HepG2 (cell line): ENCODE data around the gene LYRM4. TPM values are rescaled to one million over a fixed set of nuclear protein-coding genes. Genes with fewer than 3 reads are reported as not detected.
A peak's percentile ranks its signal among the peaks of the same experiment; 100 is the strongest.

ENCODE experiments used
- ETV5 ChIP-seq: IDR thresholded peaks from 2 replicates; pipeline ENCODE4 v1.6.1; 2018; ENCODE audit warnings: missing biosample characterization, missing genetic modification reagents, inconsistent platforms, borderline replicate concordance
- HNRNPUL1 ChIP-seq: fragments of 200-400 bp; formaldehyde crosslinking; IDR thresholded peaks from 2 replicates; pipeline ENCODE4 v1.6.1; 2017; ENCODE audit warnings: low read depth, mild to moderate bottlenecking, low read length, moderate library complexity
- MXI1 ChIP-seq: IDR thresholded peaks from 3 replicates; pipeline ENCODE4 v1.6.1; 2012; ENCODE audit warnings: low read depth, low read length, inconsistent platforms, borderline replicate concordance
- SKI ChIP-seq: fragments of 450-650 bp; IDR thresholded peaks from one replicate; pipeline ENCODE4 v1.6.1; 2018; ENCODE audit warnings: mild to moderate bottlenecking; ENCODE audit not compliant: partially characterized antibody
- ZNF589 ChIP-seq: sonication (generic); formaldehyde crosslinking; conservative IDR thresholded peaks from 2 replicates; pipeline ENCODE4 v1.8.0; 2022; ENCODE audit warnings: mild to moderate bottlenecking, moderate library complexity, missing genetic modification reagents
- ZNF709 ChIP-seq: sonication (generic); formaldehyde crosslinking; IDR thresholded peaks from 2 replicates; pipeline ENCODE4 v1.5.0; 2020; ENCODE audit warnings: mild to moderate bottlenecking, missing genetic modification reagents
- polyA plus RNA-seq, 8 experiments: library from polyadenylated mRNA; depleted of rRNA in 3 of 8; stranded (reverse) in 7 of 8; unstranded in 1 of 8; fragments of >200 nt; fragmentation: Illumina TruSeq in 4 of 8; extraction: Trizol in 4 of 8; gene quantifications; 2 replicates each; pipeline versions ENCODE4 v1.2.1 to v1.2.3, GENCODE V29; 2011 to 2016; ENCODE audit warnings: low read depth in 4 of 8, missing spikeins in 1 of 8, mixed read lengths in 1 of 8; ENCODE audit not compliant: insufficient read depth in 1 of 8
- total RNA-seq, 5 experiments: library from RNA; depleted of rRNA; stranded (reverse); fragments of >200 nt; fragmentation: Illumina TruSeq; extraction: Trizol; gene quantifications; 2 replicates each; pipeline ENCODE4 v1.2.3, GENCODE V29; 2016; ENCODE audit warnings: low read depth in 1 of 5
- TF ChIP-seq, protein P1 (sequence below), 2 experiments: sonication (generic) in 1 of 2; formaldehyde crosslinking in 1 of 2; IDR thresholded peaks; 2 replicates each; pipeline versions ENCODE4 v1.4.0 to v1.6.1; 2016 to 2020; ENCODE audit warnings: borderline replicate concordance in 1 of 2, low read depth in 1 of 2, mild to moderate bottlenecking in 1 of 2, missing genetic modification reagents in 1 of 2
- TF ChIP-seq, protein P2 (sequence below): sonication (generic); formaldehyde crosslinking; IDR thresholded peaks from 2 replicates; pipeline ENCODE4 v1.4.0; 2020; ENCODE audit warnings: missing genetic modification reagents, borderline replicate concordance
- TF ChIP-seq, protein P3 (sequence below): sonication (generic); formaldehyde crosslinking; IDR thresholded peaks from 2 replicates; pipeline ENCODE4 v1.4.0; 2020; ENCODE audit warnings: low read depth, mild to moderate bottlenecking, missing genetic modification reagents
- TF ChIP-seq, protein P4 (sequence below): sonication (generic); formaldehyde crosslinking; IDR thresholded peaks from 2 replicates; pipeline ENCODE4 v1.4.0; 2020; ENCODE audit warnings: missing genetic modification reagents
- TF ChIP-seq, protein P5 (sequence below): sonication (generic); formaldehyde crosslinking; IDR thresholded peaks from 2 replicates; pipeline ENCODE4 v1.4.0; 2020; ENCODE audit warnings: missing genetic modification reagents, borderline replicate concordance

LYRM4 gene
- total and polyA plus RNA-seq, 2 of the 13 experiments (the other 11 are each of a cell fraction or from before 2014, with no cell fraction given) = 64.6 to 67.5 TPM

DNA sequence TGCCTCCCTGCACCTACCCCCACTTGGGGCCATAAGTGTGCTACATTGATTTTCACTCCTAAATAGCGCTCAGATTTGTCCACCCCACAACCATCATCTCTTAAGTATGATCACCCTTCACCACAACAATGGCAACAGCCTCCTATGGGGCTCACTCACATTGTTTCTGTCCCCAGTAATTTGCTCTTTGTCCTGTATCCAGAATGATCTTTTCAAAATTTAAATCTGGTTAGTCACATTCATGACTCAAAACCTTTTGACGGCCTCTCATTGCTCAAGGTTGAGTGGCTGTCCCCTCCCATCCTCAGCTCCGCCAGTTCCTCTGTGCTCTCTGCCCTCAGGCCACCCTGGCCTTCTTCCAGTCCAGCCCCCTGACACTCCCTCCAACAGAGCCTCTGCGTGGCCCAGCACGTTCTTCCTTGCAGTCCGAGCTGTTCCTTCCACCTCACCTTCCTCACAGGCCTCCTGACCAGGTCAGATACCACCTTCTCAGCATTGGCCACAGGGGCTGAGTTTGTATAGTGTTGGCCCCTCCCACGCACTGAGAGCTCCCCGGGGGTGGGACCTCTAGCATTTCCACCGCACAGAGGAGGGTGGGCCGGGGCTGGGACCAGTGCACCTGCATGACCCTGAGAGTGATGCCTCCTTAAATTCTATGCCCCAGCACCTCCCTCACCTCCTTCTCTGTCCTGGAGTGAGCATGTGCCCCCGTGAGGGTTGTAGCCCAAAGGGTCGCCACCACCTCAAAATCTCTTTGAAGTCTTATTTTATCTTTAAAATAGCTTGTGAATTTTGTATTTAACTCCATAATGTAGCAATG is 178.1 kb downstream of the LYRM4 start (continued):
- TF ChIP-seq ZNF709 (CRISPR knock-in tag) = peak; percentile 92
- TF ChIP-seq ZNF589 (CRISPR knock-in tag) = peak; percentile 72; the same call in 1 of the 2 replicates
- TF ChIP-seq HNRNPUL1 = no peak
- TF ChIP-seq, protein P1, sequence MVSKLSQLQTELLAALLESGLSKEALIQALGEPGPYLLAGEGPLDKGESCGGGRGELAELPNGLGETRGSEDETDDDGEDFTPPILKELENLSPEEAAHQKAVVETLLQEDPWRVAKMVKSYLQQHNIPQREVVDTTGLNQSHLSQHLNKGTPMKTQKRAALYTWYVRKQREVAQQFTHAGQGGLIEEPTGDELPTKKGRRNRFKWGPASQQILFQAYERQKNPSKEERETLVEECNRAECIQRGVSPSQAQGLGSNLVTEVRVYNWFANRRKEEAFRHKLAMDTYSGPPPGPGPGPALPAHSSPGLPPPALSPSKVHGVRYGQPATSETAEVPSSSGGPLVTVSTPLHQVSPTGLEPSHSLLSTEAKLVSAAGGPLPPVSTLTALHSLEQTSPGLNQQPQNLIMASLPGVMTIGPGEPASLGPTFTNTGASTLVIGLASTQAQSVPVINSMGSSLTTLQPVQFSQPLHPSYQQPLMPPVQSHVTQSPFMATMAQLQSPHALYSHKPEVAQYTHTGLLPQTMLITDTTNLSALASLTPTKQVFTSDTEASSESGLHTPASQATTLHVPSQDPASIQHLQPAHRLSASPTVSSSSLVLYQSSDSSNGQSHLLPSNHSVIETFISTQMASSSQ (IDR thresholded peaks at IDR 0.05; ENCODE audit: low read depth) = no peak; the same call in 1 of the 2 replicates
- TF ChIP-seq, protein P1 (CRISPR knock-in tag; IDR thresholded peaks at IDR 0.05; ENCODE audit: borderline replicate concordance) = no peak
- TF ChIP-seq, protein P2, sequence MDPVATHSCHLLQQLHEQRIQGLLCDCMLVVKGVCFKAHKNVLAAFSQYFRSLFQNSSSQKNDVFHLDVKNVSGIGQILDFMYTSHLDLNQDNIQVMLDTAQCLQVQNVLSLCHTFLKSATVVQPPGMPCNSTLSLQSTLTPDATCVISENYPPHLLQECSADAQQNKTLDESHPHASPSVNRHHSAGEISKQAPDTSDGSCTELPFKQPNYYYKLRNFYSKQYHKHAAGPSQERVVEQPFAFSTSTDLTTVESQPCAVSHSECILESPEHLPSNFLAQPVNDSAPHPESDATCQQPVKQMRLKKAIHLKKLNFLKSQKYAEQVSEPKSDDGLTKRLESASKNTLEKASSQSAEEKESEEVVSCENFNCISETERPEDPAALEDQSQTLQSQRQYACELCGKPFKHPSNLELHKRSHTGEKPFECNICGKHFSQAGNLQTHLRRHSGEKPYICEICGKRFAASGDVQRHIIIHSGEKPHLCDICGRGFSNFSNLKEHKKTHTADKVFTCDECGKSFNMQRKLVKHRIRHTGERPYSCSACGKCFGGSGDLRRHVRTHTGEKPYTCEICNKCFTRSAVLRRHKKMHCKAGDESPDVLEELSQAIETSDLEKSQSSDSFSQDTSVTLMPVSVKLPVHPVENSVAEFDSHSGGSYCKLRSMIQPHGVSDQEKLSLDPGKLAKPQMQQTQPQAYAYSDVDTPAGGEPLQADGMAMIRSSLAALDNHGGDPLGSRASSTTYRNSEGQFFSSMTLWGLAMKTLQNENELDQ (CRISPR knock-in tag) = peak; percentile 2; the same call in 1 of the 2 replicates
- TF ChIP-seq ETV5 = peak; percentile 57; the same call in 1 of the 2 replicates
- TF ChIP-seq, protein P3, sequence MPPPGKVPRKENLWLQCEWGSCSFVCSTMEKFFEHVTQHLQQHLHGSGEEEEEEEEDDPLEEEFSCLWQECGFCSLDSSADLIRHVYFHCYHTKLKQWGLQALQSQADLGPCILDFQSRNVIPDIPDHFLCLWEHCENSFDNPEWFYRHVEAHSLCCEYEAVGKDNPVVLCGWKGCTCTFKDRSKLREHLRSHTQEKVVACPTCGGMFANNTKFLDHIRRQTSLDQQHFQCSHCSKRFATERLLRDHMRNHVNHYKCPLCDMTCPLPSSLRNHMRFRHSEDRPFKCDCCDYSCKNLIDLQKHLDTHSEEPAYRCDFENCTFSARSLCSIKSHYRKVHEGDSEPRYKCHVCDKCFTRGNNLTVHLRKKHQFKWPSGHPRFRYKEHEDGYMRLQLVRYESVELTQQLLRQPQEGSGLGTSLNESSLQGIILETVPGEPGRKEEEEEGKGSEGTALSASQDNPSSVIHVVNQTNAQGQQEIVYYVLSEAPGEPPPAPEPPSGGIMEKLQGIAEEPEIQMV (CRISPR knock-in tag) = peak; percentile 70; the same call in 1 of the 2 replicates
- TF ChIP-seq, protein P4, sequence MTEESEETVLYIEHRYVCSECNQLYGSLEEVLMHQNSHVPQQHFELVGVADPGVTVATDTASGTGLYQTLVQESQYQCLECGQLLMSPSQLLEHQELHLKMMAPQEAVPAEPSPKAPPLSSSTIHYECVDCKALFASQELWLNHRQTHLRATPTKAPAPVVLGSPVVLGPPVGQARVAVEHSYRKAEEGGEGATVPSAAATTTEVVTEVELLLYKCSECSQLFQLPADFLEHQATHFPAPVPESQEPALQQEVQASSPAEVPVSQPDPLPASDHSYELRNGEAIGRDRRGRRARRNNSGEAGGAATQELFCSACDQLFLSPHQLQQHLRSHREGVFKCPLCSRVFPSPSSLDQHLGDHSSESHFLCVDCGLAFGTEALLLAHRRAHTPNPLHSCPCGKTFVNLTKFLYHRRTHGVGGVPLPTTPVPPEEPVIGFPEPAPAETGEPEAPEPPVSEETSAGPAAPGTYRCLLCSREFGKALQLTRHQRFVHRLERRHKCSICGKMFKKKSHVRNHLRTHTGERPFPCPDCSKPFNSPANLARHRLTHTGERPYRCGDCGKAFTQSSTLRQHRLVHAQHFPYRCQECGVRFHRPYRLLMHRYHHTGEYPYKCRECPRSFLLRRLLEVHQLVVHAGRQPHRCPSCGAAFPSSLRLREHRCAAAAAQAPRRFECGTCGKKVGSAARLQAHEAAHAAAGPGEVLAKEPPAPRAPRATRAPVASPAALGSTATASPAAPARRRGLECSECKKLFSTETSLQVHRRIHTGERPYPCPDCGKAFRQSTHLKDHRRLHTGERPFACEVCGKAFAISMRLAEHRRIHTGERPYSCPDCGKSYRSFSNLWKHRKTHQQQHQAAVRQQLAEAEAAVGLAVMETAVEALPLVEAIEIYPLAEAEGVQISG = peak; percentile 66
- TF ChIP-seq SKI = peak; percentile 57
- peak; percentile 76; the same call in 2 of the 3 replicates for TF ChIP-seq MXI1
- TF ChIP-seq, protein P5, sequence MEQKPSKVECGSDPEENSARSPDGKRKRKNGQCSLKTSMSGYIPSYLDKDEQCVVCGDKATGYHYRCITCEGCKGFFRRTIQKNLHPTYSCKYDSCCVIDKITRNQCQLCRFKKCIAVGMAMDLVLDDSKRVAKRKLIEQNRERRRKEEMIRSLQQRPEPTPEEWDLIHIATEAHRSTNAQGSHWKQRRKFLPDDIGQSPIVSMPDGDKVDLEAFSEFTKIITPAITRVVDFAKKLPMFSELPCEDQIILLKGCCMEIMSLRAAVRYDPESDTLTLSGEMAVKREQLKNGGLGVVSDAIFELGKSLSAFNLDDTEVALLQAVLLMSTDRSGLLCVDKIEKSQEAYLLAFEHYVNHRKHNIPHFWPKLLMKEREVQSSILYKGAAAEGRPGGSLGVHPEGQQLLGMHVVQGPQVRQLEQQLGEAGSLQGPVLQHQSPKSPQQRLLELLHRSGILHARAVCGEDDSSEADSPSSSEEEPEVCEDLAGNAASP (CRISPR knock-in tag) = peak; percentile 84; the same call in 1 of the 2 replicates
